ENCODE results near the gene RNF150.

GRCh38 chr4:141022111-141022695 lies 111.1 kb downstream of the RNF150 start:
- TF ChIP-seq POLR2A (IDR thresholded peaks at IDR 0.05) (no peak), POLR2AphosphoS5 (IDR thresholded peaks at IDR 0.05; ENCODE audit: insufficient read depth in 1 of 2, low read depth in 1 of 2) (no peak)

Measured in vagina (tissue), 2 donors.